GM19023 (cell line): ENCODE results near the gene PDE4D.
"Not testable (repeated sequence)": the region's sequence is repeated elsewhere in the genome, so short reads cannot be mapped to it uniquely, and the experiment has no call there.

Experiments
- ATAC-seq: cut with Tn5 transposase; IDR thresholded peaks from one replicate; pipeline ENCODE4 v1.9.1; 2021; ENCODE audit warnings: mild to moderate bottlenecking, moderate library complexity; ENCODE audit not compliant: unreplicated experiment

Gene PDE4D

DNA sequence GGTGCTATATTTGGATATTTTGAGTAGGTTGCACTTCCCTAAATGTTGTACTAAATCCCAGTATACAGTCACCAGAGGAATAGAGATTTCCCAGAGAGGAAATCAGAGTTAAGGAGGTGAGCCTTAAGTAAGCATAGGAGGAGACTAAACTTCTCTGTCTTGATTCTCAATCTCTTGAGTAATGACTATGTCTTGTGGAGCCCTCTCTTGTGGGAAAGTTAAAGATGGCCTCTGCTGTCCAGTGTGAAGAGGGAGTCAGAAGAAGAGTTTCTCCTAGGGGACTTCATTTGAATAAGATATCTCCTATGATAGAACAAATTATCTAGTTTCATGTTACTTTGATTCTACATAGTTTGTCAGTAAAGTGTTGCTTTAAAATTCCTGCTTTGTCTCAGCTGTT lies 502.5 kb downstream of the PDE4D start:
- no peak for ATAC-seq

DNA sequence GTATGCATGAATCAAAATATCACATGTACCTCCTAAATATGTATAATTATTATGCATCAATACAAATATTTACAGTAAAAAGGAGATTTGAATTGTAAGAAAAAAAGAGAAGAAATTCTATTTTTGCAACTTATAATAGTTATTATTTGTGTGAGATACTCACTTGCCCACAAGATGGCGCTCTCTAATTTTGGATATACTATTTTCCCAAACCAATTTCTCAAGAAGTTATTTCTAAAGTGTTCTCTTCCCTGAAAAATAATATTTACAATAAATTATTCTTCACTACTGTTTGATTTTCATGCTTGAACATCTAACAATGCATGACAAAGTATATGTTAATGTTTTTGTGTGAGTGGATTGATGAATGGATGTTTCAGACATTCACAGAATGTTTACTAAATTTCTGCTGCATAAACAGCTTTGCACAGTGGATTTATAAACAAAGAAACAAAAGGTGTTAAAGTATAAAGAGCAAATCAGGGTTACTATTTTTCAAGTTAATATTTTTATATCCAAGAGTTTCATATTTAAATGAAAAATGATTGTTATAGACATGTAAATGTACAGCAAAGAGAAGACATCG lies 503.4 kb downstream of the PDE4D start:
- no peak for ATAC-seq

GRCh38 chr5:59387127-59387526 lies 506.4 kb downstream of the PDE4D start:
- no peak for ATAC-seq

DNA sequence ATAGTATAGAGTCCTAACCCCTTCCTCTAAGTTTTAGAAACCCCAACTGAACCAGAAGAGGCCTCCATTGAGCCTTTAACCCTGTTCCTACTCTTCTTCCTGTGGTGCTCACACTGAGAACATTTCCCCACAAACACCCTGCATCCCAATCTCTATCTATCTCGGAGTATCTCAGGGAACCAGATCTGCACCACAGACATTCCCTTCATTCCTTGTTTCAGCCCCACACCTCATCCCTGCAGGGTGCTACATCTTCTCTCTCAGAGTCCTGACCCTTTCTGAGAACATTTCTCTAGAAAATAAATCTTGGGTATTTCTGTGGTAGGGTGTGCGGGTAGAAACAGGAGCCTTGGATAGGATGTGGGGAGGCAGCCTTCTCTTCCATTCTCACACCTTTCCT lies 507.8 kb downstream of the PDE4D start:
- no peak for ATAC-seq

DNA sequence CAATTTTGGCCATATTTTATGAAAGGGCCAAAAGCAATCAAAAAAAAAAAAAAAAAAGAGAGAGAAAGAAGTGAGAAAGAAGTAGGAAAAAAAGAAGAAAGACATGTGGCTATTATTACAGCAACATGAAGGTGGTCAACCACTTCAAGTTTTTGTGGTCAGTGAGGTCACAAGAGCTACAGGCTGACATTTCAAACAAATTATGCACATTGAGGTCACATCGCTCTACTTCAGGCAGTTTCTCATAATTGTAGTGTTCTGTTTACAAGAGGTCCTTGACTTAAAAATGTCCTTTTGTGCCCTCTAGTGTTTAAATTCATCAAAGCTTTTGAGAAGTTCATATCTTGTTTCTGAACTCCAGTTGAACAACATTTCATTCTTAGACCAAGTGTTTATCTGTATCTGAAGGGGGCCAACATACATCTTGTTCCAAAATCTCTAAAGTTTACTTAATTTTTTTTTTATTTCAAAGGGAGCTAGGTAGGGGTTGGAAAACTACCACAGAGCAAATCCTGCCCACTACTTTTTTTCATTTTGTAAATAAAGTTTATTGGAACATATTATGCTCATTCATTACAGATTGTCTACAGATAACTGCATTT lies 513.1 kb downstream of the PDE4D start:
- ATAC-seq = peak; percentile 95

DNA sequence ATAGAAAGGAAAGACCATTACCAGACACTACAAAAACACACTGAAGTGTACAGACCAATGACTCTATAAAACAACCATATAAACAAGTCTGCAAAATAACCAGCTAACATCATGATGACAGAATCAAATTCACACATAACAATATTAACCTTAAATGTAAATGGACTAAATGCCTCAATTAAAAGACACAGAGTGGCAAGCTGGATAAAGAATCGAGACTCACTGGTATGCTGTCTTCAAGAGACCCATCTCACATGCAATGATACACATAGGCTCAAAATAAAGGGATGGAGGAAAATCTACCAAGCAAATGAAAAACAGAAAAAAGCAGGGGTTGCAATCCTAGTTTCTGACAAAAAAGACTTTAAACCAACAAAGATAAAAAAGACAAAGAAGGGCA lies 519.5 kb downstream of the PDE4D start:
- ATAC-seq = not testable (repeated sequence)

- ATAC-seq = no peak
Observed at GRCh38 chr5:59371525-59372127, 521.9 kb downstream of the PDE4D start.

GRCh38 chr5:59368951-59369350 lies 524.6 kb downstream of the PDE4D start:
- no peak for ATAC-seq

GRCh38 chr5:59367791-59368394 lies 525.6 kb downstream of the PDE4D start:
- ATAC-seq = no peak

DNA sequence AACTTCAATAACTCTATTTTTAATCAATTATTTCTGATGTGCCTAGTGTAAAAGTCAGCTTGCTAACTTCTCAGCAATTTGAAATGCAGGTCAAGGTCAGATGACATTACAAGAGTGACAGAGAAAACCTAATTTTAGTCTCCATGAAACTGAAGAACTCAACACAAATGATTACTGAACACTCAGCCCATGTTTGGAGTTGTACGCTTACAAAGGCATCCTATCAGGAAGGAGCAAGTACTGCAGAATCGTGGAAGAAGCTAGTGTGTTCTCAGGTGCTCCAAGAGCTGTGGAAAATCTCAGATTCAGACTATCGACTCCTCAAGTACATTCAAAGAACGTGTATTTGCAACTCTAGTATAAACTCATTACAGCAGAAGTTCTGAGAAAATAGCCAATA lies 526.7 kb downstream of the PDE4D start:
- no peak for ATAC-seq

DNA sequence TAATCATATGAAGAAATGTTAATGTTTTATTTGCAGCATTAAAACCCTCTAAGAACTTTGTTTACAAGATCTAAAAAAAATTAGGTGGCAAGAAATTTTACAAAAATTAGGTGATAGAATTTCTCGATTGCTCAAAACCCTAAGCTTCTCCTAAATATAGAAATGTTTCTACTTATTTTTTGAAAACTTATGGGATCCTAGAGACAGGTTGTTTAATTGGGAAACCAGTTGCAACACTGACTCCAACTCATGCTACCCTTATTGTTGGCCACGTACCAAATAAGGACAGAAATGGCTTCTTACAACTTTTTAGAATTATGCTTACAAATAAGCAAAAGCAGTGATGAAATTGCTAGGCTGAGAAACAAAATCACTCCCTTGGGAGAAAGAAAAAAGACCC lies 531.1 kb downstream of the PDE4D start:
- no peak for ATAC-seq

DNA sequence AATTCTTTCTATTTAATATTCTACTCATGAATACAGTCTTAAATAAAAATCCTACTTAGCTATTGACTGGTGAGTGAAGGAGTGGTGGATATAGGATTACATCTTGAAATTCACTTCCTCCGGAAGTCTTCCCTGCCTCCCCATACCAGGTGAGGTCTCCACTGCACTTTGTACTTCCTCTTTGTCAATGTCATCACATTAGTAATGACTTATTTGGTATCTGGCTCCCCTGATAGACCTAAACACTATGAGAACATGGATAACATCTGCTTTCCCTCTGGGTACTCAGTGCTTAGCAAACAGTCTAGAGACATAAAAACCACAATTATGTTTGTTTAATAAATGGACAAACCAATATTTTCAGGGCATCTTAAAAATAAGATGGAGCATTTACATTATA lies 532.1 kb downstream of the PDE4D start:
- ATAC-seq = no peak

DNA sequence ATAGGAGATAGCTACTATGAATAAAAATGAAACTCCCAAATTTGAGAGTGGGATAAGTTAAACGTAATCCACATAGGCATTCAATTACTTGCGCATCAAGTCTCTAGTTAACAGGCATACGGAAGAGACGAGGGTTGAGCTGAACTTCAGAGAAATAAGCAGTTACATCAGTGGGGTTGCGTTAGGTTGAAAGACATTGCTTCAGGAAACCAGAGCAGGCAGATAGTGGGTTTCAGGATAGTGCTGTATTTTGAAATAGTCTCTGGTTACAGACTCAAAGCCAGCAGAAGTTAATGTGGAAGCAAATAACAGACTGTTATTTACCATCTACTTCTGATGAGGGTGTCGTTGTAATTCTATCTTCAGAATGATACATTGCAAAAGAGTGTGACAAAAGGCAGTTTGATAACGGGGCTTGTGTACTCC lies 533.4 kb downstream of the PDE4D start:
- ATAC-seq = no peak

- no peak for ATAC-seq
Observed at GRCh38 chr5:59358005-59358861, 535.3 kb downstream of the PDE4D start.

DNA sequence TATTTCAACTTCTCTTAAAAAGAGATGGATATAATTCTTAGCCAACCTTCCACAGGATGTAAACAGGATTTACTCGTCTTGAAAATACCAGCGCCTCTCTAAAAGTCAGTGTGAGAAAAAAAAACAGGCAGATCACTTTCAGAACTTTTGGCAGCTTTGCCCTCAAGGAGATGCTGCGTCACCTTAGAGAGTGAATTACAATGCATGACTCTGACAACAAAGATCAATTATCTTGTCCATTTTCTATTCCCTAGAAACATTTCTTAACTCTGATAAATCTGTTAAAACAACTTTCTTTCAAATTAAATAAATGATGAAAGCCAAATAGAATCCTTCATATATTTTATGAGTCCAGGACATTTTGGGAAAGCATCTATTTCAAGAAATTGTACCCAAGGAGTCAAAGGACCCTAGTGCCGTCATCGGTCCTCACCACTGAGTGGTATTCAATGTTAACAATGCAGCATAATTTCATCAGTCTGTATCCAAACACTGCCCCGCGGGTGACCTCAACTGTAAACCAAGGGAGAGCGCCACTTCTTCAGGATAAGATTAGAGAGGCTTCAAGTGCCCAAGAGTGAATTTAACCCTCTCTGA lies 536.0 kb downstream of the PDE4D start:
- no peak for ATAC-seq

GRCh38 chr5:59356813-59357380 lies 536.6 kb downstream of the PDE4D start:
- no peak for ATAC-seq

- ATAC-seq = no peak
Observed at GRCh38 chr5:59354811-59355210, 538.7 kb downstream of the PDE4D start.

DNA sequence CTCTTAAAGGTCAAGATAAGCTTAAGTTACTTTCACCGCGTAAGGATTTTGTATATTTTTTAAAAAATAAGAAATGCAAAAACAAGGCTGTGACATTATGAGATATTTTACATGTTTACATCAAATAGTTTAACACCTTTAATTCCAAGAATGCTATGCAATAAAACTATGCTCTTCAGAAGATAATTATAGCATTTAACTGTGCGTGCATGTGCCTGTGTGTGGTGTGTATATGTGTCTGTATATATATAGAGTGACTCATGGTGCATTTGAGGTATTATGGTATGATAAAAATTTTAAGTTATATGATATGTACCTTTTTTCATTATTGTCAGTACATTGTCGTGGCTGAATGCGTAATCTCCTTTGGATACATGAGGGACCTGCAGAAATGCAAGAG lies 539.3 kb downstream of the PDE4D start:
- ATAC-seq = no peak

- no peak for ATAC-seq
Observed at GRCh38 chr5:59351076-59351794, 542.3 kb downstream of the PDE4D start.

- ATAC-seq = no peak
Observed at GRCh38 chr5:59348189-59348588, 545.3 kb downstream of the PDE4D start.
